Head of caudate nucleus (tissue), 42 donors: ENCODE measurements around the gene RPL13.
"Not testable (repeated sequence)": the region's sequence is repeated elsewhere in the genome, so short reads cannot be mapped to it uniquely, and the experiment has no call there.

Experiments
- DNase-seq, 42 donors: peaks; one replicate each; pipeline versions ENCODE4 v3.0.0 to v3.0.0-alpha.2; 2020 to 2021; ENCODE audit warnings: mixed read lengths in 7 of 42
- intact Hi-C: fragments of 100-400 bp; cut with DNase I; formaldehyde crosslinking; loops from one replicate; pipeline ENCODE4 v1.15.0; 2022

RPL13 gene

DNA sequence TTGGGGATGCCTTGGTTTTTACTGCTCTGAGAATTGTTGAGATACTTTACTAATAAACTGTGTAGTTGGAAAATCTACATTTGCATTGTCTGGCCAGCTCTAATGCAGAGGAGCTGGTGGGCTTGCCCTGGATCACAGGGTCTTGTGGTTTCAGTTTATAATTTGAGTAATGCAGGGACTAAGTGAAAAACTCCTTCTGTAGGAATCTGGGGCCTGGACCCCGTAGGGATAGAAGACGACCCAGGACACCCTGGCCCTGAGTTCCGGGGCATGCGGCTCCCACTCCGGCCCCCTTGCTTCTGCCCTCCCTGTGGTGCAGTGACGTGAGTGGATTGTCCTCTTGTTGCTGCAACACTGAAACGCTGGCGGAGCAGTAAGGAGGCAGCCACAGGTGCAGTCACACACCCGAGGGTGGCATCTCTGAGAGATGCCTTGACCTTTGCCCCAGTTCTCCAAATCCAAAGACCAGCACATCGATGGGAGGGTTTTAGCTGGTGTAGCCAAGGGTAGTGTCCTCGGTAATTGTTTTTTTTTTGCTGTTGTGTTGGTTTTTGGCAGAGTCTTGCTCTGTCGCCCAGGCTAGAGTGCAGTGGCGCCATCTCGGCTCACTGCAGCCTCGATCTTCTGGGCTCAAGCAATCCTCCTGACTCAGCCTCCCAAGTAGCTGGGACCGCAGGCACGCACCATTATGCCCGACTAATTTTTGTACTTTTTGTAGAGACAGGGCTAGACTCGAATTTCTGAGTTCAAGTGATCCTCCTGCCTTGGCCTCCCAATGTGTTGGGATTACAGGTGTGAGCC, 2.6 kb upstream of the RPL13 start:
- no peak for DNase-seq
- intact Hi-C loops = loop anchor here (5.0 to 10.0 kb wide), 3 partner anchors 51 to 223 kb away; partner anchors contain the start of genes ANKRD11 and SPG7

DNA sequence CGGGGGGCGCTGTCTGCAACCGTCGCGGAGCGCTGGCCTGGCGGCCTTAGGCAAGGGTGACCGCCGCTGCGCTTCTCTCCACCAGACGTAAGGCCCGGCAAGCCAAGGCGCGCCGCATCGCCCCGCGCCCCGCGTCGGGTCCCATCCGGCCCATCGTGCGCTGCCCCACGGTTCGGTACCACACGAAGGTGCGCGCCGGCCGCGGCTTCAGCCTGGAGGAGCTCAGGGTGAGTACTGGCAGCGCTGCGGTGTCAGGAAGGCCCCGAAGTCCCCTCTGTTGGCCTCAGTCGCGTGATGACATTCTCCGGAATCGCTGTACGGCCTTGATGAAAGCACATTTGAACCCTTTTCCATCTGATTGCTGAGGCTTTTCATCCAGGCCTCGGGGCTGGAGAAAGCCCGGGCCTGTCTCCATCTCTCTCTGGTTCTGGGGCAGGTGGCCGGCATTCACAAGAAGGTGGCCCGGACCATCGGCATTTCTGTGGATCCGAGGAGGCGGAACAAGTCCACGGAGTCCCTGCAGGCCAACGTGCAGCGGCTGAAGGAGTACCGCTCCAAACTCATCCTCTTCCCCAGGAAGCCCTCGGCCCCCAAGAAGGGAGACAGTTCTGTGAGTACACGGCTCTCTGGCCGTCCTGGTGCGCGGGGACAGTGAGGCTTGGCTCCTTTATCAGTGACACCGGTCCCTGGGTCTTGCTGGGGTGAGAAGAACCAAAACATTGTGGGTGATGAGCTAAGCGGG, 831 bp downstream of the RPL13 start:
- intact Hi-C loops = loop anchor here (10.0 kb wide), 1 partner anchor 123 kb away; the partner anchor contains the start of gene CDK10
- DNase-seq = peak in 1 of 42 donors; percentile 6

DNA sequence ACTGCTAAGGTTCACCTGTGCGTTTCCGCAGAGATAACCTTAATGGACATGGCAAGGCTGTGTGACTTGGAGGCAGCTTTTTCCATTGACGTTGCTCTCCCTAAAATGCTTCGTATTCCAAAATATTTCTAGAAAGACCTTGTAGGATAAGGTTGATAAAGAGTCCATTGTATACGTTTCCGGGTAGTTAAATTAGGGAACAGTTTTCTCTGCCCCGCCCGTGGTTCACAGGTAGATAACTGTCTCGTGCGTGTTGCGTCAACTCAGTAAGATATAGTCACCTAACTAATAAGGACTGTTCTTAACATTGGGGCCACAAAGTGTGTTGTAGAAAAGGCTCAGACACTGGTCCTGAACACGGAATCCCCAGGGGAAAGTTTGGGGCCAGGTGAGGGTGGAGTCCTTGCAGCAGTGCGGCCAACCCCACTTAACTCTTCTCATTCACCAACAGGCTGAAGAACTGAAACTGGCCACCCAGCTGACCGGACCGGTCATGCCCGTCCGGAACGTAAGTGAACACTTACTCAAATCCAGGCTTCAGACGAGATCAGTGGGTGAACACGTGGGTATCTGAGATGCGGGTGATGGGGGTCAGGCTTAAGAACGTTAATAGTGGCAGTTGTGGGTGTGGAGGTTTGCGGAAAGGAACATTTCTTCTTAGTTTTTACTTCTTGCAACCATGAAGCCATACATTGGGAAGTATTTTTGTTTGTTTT, 1.6 kb downstream of the RPL13 start:
- no peak for DNase-seq
- intact Hi-C loops = loop anchor here (10.0 kb wide), 1 partner anchor 123 kb away; the partner anchor contains the start of gene CDK10

DNA sequence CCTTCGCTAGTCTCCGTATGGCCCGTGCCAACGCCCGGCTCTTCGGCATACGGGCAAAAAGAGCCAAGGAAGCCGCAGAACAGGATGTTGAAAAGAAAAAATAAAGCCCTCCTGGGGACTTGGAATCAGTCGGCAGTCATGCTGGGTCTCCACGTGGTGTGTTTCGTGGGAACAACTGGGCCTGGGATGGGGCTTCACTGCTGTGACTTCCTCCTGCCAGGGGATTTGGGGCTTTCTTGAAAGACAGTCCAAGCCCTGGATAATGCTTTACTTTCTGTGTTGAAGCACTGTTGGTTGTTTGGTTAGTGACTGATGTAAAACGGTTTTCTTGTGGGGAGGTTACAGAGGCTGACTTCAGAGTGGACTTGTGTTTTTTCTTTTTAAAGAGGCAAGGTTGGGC, 2.5 kb downstream of the RPL13 start:
- intact Hi-C loops = loop anchor here (10.0 kb wide), 1 partner anchor 122 kb away; the partner anchor contains the start of gene CDK10
- peak in 2 of 42 donors; percentile 24 to 33 for DNase-seq

DNA sequence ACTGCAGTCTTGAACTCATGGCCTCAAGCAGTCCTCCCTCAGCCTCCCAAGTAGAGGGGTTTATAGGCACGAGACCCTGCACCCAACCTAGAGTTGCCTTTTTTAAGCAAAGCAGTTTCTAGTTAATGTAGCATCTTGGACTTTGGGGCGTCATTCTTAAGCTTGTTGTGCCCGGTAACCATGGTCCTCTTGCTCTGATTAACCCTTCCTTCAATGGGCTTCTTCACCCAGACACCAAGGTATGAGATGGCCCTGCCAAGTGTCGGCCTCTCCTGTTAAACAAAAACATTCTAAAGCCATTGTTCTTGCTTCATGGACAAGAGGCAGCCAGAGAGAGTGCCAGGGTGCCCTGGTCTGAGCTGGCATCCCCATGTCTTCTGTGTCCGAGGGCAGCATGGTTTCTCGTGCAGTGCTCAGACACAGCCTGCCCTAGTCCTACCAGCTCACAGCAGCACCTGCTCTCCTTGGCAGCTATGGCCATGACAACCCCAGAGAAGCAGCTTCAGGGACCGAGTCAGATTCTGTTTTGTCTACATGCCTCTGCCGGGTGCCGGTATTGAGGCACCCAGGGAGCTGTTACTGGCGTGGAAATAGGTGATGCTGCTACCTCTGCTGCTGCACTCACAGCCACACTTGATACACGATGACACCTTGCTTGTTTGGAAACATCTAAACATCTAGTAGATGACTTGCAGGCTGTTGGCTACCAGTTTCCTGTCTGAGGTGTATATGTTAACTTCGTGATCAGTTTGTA, 3.3 kb downstream of the RPL13 start:
- intact Hi-C loops = loop anchor here (10.0 kb wide), 1 partner anchor 121 kb away; the partner anchor contains the start of gene CDK10

GRCh38 chr16:89564476-89565255, 4.2 kb downstream of the RPL13 start:
- intact Hi-C loops = loop anchor here (10.0 kb wide), 1 partner anchor 120 kb away; the partner anchor contains the start of gene CDK10

More for the DNA sequence above, 3.3 kb downstream of the RPL13 start:
- DNase-seq = no peak

GRCh38 chr16:89565256-89565505, 4.7 kb downstream of the RPL13 start:
- intact Hi-C loops = loop anchor here (10.0 kb wide), 1 partner anchor 120 kb away; the partner anchor contains the start of gene CDK10
- DNase-seq = no peak

More at GRCh38 chr16:89564476-89565255, 4.2 kb downstream of the RPL13 start:
- DNase-seq = peak in 1 of 42 donors; percentile 36

DNA sequence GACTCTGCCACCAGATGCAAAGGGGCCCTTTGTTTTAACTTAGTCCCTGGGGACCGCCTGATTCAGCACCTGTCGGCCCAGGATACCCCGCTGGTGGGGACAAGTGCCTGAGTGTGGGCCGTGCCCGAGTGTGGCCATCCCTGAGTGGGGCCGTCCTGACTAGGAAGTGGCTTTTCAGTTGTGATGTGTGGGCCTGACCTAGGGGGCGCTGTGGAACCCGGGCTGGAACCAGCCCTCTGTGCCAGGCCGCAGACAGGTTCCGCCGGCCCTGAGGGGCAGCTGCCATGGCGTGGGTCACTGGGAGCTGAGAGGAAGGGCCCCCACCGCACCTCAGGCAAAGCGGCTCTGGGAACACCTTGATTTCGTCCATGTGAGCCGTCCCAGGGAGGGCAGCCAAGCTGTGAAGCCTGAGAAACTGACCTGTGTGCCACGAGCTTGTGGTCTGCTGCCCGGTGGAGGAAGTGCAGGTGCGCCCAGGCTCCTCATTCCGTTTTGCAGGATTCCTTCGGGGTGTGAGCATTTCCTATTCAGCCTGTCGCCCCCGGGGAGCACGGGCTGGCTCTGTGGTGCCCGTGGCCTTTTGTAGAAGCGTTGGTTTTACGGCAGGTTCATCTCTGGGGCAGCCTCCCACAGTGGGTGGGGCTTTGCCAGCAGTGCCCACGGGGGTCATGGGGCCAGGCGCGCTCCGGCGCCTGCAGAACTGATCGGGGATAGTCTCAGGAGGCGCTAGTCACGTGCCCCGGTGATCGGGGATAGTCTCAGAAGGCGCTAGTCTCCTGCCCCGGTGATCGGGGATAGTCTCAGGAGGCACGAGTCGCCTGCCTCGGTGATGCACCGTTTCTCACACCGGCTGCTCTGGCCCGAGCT, 5.3 kb downstream of the RPL13 start:
- intact Hi-C loops = loop anchor here (10.0 kb wide), 1 partner anchor 119 kb away; the partner anchor contains the start of gene CDK10

GRCh38 chr16:89567656-89568594, 7.4 kb downstream of the RPL13 start:
- no peak for DNase-seq
- intact Hi-C loops = loop anchor here (10.0 kb wide), 1 partner anchor 117 kb away; the partner anchor contains the start of gene CDK10

More for the DNA sequence above, 5.3 kb downstream of the RPL13 start:
- peak in 41 of 42 donors; percentile 28 to 78 (median 55) for DNase-seq

DNA sequence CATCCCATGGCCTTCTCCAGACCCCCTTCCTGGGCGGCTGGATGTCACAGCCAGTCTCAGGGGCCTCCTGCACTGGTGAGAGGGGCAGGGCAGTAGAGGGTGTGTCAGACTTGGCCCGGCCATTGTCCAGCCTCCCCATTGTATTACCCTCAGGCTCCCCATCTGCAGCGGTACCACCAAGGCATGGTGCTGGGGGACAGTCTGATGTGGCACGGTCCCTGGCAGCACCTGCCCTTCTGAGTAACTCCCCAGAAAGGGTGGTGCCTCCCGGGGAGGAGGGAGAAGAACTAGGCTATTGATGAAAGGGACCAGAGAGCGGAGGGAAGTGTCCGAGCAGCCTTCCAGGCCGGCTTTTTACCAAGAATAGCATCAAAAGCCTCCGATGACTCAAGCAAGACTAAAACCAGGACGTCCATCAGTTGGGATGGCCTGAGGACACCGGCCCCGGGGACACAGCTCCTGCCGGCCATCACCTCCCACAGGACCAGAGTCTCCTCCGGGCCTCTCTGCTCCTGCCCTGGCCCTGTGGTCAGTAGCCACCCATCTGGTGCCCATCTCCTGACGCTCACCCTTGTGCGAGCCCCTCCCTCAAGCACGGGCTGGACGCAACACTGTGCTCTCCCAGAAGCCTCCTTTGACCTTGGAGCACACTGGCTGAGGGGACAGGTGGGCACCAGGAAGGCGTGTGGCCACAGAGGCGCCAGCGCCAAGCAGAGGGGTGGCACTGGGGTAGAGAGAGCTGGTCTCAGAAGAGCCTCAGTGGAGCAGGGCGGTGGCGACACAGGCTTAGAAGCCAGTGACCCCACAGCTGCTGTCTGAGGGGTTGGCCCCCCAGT, 9.2 kb downstream of the RPL13 start:
- DNase-seq = no peak
- intact Hi-C loops = loop anchor here (10.0 kb wide), 1 partner anchor 115 kb away; the partner anchor contains the start of gene CDK10

- intact Hi-C loops = no loop called here
- no peak for DNase-seq
Measured at GRCh38 chr16:89570342-89570923, 10.0 kb downstream of the RPL13 start.

- intact Hi-C loops, DNase-seq: not testable (repeated sequence)
Measured at GRCh38 chr16:89570983-89571598, 10.6 kb downstream of the RPL13 start.

GRCh38 chr16:89571636-89572035, 11.2 kb downstream of the RPL13 start:
- DNase-seq = no peak
- intact Hi-C loops = no loop called here

- intact Hi-C loops = no loop called here
- no peak for DNase-seq
Measured at GRCh38 chr16:89572073-89572484, 11.6 kb downstream of the RPL13 start.
